HepG2 (cell line): ENCODE results near the gene SEC14L1. TPM values are rescaled to one million over a fixed set of nuclear protein-coding genes. Genes with fewer than 3 reads are reported as not detected.
A peak's percentile ranks its signal among the peaks of the same experiment; 100 is the strongest.

ENCODE experiments used
- ATF7 ChIP-seq, 2 experiments: fragments of 450-650 bp in 1 of 2; sonication (generic) in 1 of 2; formaldehyde crosslinking in 1 of 2; IDR thresholded peaks; 2 replicates each; pipeline versions ENCODE4 v1.4.0 to v1.6.1; 2016 to 2020; ENCODE audit warnings: antibody characterized with exemption in 1 of 2, mild to moderate bottlenecking in 1 of 2, missing genetic modification reagents in 1 of 2
- CHD2 ChIP-seq: IDR thresholded peaks from 2 replicates; pipeline ENCODE4 v1.6.1; 2011; ENCODE audit warnings: low read depth, low read length, improper control_type of control experiment
- CREBL2 ChIP-seq: sonication (generic); formaldehyde crosslinking; IDR thresholded peaks from 2 replicates; pipeline ENCODE4 v1.8.1; 2023; ENCODE audit warnings: missing genetic modification reagents, mild to moderate bottlenecking, borderline replicate concordance
- CTCF ChIP-seq: sonication (generic); formaldehyde crosslinking; IDR thresholded peaks from 2 replicates; pipeline ENCODE4 v1.5.0; 2020; ENCODE audit warnings: mild to moderate bottlenecking, missing genetic modification reagents, moderate library complexity
- HNRNPH1 ChIP-seq: fragments of 200-400 bp; formaldehyde crosslinking; optimal IDR thresholded peaks from 2 replicates; pipeline ENCODE3; 2017; ENCODE audit warnings: mild to moderate bottlenecking, low read depth, low read length
- KAT8 ChIP-seq: IDR thresholded peaks from 2 replicates; pipeline ENCODE4 v1.6.1; 2016; ENCODE audit warnings: missing genetic modification reagents, missing compliant biosample characterization
- KDM1A ChIP-seq: IDR thresholded peaks from 2 replicates; pipeline ENCODE4 v1.6.1; 2016; ENCODE audit warnings: missing compliant biosample characterization
- MLX ChIP-seq: IDR thresholded peaks from 2 replicates; pipeline ENCODE4 v1.6.1; 2016
- MXD1 ChIP-seq: sonication (generic); formaldehyde crosslinking; IDR thresholded peaks from 2 replicates; pipeline ENCODE4 v1.4.0; 2020; ENCODE audit warnings: mild to moderate bottlenecking, missing genetic modification reagents
- RXRB ChIP-seq: IDR thresholded peaks from 2 replicates; pipeline ENCODE4 v1.6.1; 2016; ENCODE audit warnings: borderline replicate concordance, missing genetic modification reagents, missing compliant biosample characterization
- SAFB2 ChIP-seq: sonication (generic); formaldehyde crosslinking; IDR thresholded peaks from 2 replicates; pipeline ENCODE4 v1.5.1; 2020; ENCODE audit warnings: missing genetic modification reagents, low read depth, mild to moderate bottlenecking, borderline replicate concordance
- SMAD9 ChIP-seq: sonication (generic); formaldehyde crosslinking; IDR thresholded peaks from 2 replicates; pipeline ENCODE4 v1.5.1; 2020; ENCODE audit warnings: mild to moderate bottlenecking, missing genetic modification reagents
- SYNCRIP ChIP-seq: fragments of 200-400 bp; formaldehyde crosslinking; IDR thresholded peaks from 2 replicates; pipeline ENCODE4 v1.6.1; 2018; ENCODE audit warnings: mild to moderate bottlenecking, low read depth, low read length; ENCODE audit not compliant: insufficient read depth
- THAP7 ChIP-seq: sonication (generic); formaldehyde crosslinking; IDR thresholded peaks from 2 replicates; pipeline ENCODE4 v1.8.1; 2023; ENCODE audit warnings: mild to moderate bottlenecking, missing genetic modification reagents
- ZBTB14 ChIP-seq: sonication (generic); formaldehyde crosslinking; IDR thresholded peaks from 2 replicates; pipeline ENCODE4 v1.4.0; 2020; ENCODE audit warnings: missing genetic modification reagents
- ZBTB37 ChIP-seq: sonication (generic); formaldehyde crosslinking; IDR thresholded peaks from 2 replicates; pipeline ENCODE4 v1.4.0; 2020; ENCODE audit warnings: mild to moderate bottlenecking, missing genetic modification reagents
- ZFP91 ChIP-seq: sonication (generic); formaldehyde crosslinking; IDR thresholded peaks from 2 replicates; pipeline ENCODE4 v1.9.0; 2022; ENCODE audit warnings: missing genetic modification reagents, mild to moderate bottlenecking, borderline replicate concordance
- ZNF263 ChIP-seq: sonication (generic); formaldehyde crosslinking; IDR thresholded peaks from 2 replicates; pipeline ENCODE4 v1.4.0; 2020; ENCODE audit warnings: missing genetic modification reagents
- ZNF3 ChIP-seq: IDR thresholded peaks from 2 replicates; pipeline ENCODE4 v1.7.0; 2017; ENCODE audit warnings: inconsistent platforms
- ZNF557 ChIP-seq: sonication (generic); formaldehyde crosslinking; IDR thresholded peaks from 2 replicates; pipeline ENCODE4 v1.4.0; 2020; ENCODE audit warnings: missing genetic modification reagents
- ZNF883 ChIP-seq: sonication (generic); formaldehyde crosslinking; IDR thresholded peaks from 2 replicates; pipeline ENCODE4 v1.5.1; 2020; ENCODE audit warnings: mild to moderate bottlenecking, missing genetic modification reagents; ENCODE audit errors: not compliant biosample characterization
- polyA plus RNA-seq, 8 experiments: library from polyadenylated mRNA; depleted of rRNA in 3 of 8; stranded (reverse) in 7 of 8; unstranded in 1 of 8; fragments of >200 nt; fragmentation: Illumina TruSeq in 4 of 8; extraction: Trizol in 4 of 8; gene quantifications; 2 replicates each; pipeline versions ENCODE4 v1.2.1 to v1.2.3, GENCODE V29; 2011 to 2016; ENCODE audit warnings: low read depth in 4 of 8, missing spikeins in 1 of 8, mixed read lengths in 1 of 8; ENCODE audit not compliant: insufficient read depth in 1 of 8
- total RNA-seq, 5 experiments: library from RNA; depleted of rRNA; stranded (reverse); fragments of >200 nt; fragmentation: Illumina TruSeq; extraction: Trizol; gene quantifications; 2 replicates each; pipeline ENCODE4 v1.2.3, GENCODE V29; 2016; ENCODE audit warnings: low read depth in 1 of 5

Gene SEC14L1
- total and polyA plus RNA-seq, 2 of the 13 experiments (the other 11 are each of a cell fraction or from before 2014, with no cell fraction given), result 26.3 to 43.9 TPM

GRCh38 chr17:77208217-77208808 lies 67.5 kb downstream of the SEC14L1 start (continued):
- 0 out of 2 replicates have a peak, but pooled peaks have one; percentile 31 for TF ChIP-seq ZFP91
- TF ChIP-seq CHD2, result no peak
- TF ChIP-seq ZBTB14 (CRISPR knock-in tag), result no peak
- TF ChIP-seq MXD1 (CRISPR knock-in tag), result no peak
- no peak for TF ChIP-seq HNRNPH1
- TF ChIP-seq THAP7 (CRISPR knock-in tag), result no peak
- peak; percentile 47; the same call in 1 of the 2 replicates for TF ChIP-seq KAT8 (CRISPR knock-in tag)
- TF ChIP-seq ZNF557 (CRISPR knock-in tag), result 0 out of 2 replicates have a peak, but pooled peaks have one; percentile 32
- TF ChIP-seq RXRB, result no peak
- no peak; the same call in 1 of the 2 replicates for TF ChIP-seq SAFB2 (CRISPR knock-in tag)
- TF ChIP-seq KDM1A (CRISPR knock-in tag), result no peak
- TF ChIP-seq ZNF3 (CRISPR knock-in tag), result 0 out of 2 replicates have a peak, but pooled peaks have one; percentile 21
- peak; percentile 24; the same call in 1 of the 2 replicates for TF ChIP-seq MLX (CRISPR knock-in tag)
- peak; percentile 90 for TF ChIP-seq CTCF (CRISPR knock-in tag)
- no peak for TF ChIP-seq ZNF263
- TF ChIP-seq CREBL2 (CRISPR knock-in tag), result no peak
- no peak for TF ChIP-seq ZNF883 (CRISPR knock-in tag)
- TF ChIP-seq ZBTB37 (CRISPR knock-in tag), result no peak
- no peak for TF ChIP-seq SYNCRIP
- TF ChIP-seq SMAD9, result 0 out of 2 replicates have a peak, but pooled peaks have one; percentile 39
- TF ChIP-seq ATF7 (IDR thresholded peaks at IDR 0.05), result no peak
- TF ChIP-seq ATF7 (CRISPR knock-in tag; IDR thresholded peaks at IDR 0.05), result no peak
